ENCODE data around the gene C22orf31.

The C22orf31 gene

DNA sequence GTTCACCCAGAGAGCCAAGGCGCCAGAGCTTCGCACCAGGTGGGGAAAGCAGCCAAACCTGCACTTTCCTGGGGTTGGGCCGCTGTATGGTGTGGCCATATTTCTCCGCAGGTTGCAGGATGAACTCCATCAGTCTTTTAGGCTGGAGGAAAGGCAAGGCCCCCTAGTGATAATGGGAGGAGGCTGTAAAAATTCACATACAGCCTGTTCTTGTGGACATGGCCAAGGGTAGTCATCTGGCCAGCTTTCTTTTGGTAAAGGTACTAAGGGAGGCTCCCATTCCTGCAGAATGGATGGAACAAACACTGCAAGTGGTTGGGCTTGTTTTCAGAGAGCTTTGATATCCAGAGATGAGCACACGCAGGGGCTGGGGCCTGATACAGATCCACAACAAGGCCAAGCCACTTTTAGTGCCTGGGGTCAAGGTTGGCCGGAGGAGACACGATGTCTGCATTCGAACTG, 29.6 kb downstream of the C22orf31 start:
- TF ChIP-seq GATA2 (IDR thresholded peaks at IDR 0.05; ENCODE audit: low read depth, low read length) (no peak), GATA3 (IDR thresholded peaks at IDR 0.05; ENCODE audit: low read depth, low read length) (no peak)

DNA sequence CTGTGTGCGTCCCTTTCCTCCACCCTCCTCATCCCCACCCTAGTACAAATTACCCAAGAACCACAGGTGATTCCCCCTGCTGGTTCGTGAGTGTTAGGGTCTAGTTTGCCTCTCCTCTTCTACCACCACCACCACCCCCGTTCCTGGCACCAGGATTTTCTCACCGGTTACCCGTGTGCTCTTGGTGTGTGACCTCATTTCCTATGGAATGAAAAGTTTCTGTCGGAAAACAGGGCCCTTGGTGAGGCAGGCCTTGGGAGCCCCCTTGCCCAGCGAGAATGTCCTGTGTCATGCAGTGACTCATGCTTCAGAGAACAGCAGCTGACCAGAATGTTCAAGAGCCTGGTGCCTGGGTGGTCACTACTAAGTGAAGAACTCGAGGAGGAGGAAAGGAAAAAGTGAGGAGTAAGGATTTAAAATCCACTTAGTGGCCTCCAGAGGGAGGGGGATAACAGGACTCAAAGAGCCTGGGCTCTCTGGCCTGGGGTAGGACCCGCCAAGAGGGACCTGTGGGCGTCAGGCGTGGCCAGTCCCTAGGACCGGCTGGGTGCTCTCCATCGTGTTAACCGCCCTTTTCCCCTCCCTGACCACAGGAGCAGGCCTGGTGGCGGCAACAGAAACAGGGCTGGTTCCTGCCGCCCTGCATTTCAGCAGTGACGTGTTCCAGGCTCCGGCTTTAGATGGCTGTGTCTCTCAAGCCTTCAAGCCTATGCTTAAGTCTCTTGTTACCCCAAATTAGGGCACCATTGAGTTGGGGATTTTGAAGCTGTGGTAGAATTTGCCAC, 30.2 kb downstream of the C22orf31 start:
- no peak for TF ChIP-seq GATA2 (IDR thresholded peaks at IDR 0.05; ENCODE audit: low read depth, low read length)
- no peak for TF ChIP-seq GATA3 (IDR thresholded peaks at IDR 0.05; ENCODE audit: low read depth, low read length)

DNA sequence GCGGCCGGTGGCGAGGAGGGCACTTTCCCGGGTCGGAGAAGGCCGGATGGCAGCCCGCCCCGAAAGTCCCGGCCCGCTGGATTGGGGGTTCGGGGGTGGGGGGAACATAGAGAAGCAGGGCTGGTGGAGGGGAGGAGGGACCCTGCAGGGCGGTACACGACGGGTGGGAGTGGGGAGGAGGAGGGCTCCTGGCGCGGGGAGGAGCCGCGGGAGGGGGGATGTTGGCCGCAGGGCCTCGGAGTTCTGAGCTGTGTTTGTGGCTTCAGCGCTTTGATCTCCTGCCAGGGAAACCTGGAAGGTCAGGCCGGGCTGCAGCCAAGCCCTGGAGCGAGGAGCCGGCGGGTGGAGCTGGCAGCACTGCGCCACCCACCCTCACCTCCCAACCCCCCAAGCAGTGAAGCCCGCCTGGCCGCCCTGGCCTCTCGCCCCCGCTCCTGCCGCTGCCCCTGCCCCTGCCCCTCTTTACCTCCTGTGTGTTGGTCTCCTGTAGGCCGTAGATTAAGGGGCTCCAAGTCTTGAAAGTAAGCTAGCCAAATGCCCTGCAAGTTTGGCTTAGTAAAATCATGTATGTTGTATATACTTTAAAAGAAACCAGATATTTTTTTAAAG, 30.9 kb downstream of the C22orf31 start:
- no peak for TF ChIP-seq GATA2 (IDR thresholded peaks at IDR 0.05; ENCODE audit: low read depth, low read length)
- no peak for TF ChIP-seq GATA3 (IDR thresholded peaks at IDR 0.05; ENCODE audit: low read depth, low read length)

DNA sequence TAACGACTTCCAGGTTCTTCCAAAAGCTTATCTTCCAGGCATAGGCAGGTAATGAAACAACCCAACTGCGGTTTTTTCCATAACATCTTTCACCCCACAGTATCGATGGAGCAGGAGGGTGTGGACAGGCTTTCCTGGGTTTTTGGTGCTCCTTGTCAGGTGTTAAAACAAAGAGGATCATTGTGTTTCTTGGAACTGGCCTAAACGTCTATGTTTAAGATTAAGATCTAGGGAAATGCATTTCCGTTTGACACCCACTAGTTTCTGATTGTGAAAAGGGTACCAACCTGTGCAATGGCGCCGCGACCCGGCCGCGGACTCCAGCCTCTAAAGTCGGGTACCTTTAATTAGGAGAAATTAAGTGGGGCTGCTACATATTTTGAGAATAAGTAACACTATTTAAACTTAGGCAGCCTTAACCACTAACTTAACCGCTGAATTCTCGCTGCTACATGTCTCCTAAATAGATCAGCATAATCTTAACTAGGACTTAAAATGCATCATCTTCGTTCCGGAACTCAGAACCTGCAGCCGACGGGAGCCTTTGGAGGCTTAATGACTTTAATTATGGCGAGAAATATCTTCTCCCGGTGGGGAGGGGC, 31.5 kb downstream of the C22orf31 start:
- no peak for TF ChIP-seq GATA3 (IDR thresholded peaks at IDR 0.05; ENCODE audit: low read depth, low read length)
- peak; percentile 25; the same call in 1 of the 2 replicates for TF ChIP-seq GATA2 (IDR thresholded peaks at IDR 0.05; ENCODE audit: low read depth, low read length)

DNA sequence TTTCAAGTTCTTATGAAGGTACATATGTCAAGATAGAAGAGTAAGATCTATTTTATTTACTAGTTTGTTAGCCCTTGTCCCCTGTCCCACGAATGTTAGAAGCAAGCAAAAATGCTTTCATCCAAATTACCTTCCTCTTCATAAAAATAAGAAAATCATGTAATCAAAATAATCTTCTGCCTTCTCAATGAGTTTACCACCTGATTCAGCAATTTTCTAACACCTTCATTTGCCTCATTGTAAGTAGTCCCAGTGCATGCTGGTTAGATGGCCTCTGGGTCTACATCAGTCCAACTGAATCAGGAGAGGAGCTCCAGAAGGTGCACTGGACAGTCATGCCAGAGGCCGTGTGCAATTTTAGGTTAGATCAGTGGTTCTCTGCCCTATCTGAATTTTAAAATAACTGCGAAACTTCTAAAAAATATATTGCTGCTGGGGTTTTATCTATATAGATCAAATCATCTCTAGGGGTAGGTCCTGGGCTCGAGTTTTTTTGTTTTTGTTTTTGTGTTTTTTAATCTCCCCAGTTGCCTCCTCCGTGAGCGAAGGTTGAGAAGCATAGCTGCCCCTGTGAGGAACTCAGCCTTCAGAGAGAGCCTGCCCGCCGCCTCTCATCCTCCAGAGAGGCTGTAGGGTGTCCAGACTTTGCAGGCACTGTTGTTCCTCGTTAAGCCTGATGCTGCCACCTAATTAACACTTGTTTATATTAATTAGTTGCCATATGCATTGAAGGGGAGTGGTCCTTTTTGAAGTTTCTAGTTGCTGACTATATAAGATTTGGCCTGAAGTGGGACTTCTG, 32.2 kb downstream of the C22orf31 start:
- TF ChIP-seq GATA3 (IDR thresholded peaks at IDR 0.05; ENCODE audit: low read depth, low read length), result no peak
- TF ChIP-seq GATA2 (IDR thresholded peaks at IDR 0.05; ENCODE audit: low read depth, low read length), result no peak

DNA sequence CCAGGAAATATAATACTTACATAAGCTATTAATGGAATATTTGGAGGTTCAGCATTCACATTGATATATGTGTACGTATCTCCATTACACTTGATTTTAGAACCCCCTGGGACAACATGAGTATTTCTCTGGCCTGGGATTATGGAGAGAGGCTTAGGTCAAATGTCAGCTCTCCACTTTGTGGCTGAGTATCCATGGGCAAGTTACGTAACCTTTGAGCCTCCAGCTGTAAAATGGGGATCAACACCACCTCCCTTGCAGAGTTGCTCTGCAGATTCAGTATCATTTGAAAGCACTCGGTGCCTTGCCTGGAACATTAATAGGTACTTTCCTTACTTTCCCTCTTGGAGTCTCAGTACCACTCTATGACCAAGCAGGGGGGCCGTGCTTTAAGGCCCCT, 33.2 kb downstream of the C22orf31 start:
- TF ChIP-seq GATA3 (IDR thresholded peaks at IDR 0.05; ENCODE audit: low read depth, low read length), result no peak
- TF ChIP-seq GATA2 (IDR thresholded peaks at IDR 0.05; ENCODE audit: low read depth, low read length), result no peak

DNA sequence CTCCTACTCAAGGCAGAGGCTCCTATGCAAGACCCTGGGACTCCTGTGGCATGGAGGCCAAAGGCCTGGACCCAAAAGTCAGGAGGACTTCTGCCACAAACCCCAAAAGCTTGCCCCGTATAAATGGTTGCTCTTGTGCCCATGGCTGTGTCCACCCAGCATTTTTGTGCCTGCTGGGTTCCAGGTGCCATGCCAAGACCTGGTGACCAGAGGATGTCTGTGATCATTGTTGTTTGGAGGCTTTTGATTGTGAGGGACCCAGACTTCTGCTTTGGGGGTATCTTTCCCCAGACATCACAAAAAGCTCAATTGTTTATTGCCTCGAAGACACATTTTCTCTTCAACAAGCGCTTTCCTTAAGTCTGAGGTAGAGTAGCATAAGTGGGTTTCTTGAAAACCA, 35.1 kb downstream of the C22orf31 start:
- TF ChIP-seq GATA2 (IDR thresholded peaks at IDR 0.05; ENCODE audit: low read depth, low read length) (no peak), GATA3 (IDR thresholded peaks at IDR 0.05; ENCODE audit: low read depth, low read length) (no peak)

DNA sequence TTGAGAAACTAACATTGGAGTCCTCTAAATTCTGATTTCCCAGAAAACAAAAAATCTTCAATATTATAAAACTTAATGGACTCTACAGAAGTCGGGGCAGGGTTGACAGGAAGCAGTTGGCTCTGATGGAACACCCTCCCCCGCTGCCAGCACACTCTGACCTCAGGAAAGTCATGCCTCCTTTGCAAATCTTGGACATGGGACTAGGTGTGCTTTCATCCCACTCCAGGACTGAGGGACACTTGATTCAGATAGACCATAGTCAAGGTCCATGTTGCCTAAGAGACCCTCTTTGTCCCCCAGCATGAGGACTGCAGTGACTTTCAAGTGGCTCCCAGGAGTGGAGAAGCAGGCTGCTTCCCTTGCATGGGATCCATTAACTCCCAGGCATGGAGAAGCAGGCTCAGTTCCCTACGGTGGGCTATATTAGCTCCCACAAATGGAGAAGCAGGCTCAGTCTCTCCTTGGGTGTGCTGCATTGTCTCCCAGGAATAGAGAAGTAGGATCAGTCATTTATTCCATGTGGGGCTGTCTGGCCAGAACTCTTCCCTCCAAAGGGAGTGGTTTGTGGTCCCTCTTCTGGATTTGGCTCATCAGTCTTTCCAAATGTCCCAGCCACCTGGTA, 38.3 kb downstream of the C22orf31 start:
- TF ChIP-seq GATA3 (IDR thresholded peaks at IDR 0.05; ENCODE audit: low read depth, low read length), result no peak

DNA sequence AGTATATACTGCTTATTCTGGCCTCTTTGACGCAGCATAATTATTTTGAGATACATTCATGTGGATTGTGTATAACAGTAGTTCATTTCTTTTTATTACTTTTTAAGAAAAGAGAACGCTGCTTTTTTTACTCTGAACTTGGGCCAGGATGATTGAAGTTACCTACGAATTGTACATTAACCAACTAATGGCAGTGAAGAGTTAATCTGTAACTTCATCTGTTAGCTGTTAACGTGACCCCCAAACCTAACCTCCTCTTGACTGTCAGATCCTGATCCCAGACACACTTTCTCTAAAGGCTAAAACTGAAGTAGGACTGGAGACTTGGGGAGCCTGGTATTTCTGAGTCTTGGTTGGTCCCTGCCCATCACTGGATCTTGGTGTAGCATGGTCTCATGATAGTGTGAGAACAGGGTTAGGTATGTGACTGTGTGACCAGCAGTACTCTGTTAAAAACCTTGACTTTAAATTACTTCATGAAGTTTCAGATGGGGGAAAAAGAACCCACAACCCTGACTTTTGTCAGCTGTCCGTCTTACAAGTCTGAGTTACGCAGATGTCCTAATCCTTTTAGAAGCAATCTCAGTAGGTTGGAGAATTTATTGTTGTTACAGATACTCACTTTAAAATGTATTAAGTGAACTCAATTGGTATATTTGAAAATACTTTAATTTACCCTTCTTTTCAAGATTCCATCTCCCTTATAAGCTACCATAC, 39.4 kb downstream of the C22orf31 start:
- TF ChIP-seq GATA2 (IDR thresholded peaks at IDR 0.05; ENCODE audit: low read depth, low read length) (no peak), GATA3 (IDR thresholded peaks at IDR 0.05; ENCODE audit: low read depth, low read length) (no peak)

DNA sequence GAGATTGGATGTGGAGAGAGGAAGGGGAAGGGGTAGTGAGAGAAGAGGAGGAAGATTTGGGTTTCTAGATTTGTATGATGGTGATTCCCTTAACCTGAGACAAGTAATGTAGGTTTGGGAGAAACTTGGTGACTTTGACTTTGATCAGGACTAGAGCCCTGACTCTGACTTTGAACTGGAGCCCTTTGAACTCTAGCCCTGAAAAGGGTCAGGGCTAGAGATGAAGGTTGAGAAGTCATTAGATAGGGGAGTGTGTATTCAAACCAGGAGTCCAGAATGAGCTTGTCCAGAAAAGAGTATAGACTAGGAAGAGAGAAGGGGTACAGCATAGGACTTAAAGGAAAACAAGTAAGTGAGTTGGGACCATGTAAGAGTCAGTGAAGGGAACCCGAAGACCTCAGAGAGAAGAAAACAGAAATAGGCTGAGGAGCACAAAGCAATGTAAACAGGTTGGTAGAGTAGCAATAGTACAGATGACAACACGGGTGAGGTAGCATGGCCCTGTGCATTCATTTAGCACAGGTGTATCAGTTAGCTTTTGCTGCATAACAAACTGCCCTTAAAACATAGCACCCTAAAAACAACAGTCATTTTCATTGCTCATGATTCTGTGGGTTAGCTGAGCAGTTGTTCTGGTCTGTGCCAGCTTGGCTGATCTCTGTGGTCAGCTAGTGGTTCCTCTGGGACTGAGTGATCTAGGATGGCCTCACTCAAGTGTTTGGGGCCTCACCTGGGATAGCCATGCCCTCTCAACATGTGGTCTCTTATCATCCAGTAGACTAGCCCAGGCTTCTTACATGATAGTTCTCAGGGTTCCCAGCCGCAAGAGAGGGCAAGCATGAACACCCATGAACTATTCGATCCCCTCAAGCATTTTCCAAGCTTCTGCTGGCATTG, 43.1 kb downstream of the C22orf31 start:
- TF ChIP-seq GATA3 (IDR thresholded peaks at IDR 0.05; ENCODE audit: low read depth, low read length), result no peak
- TF ChIP-seq GATA2 (IDR thresholded peaks at IDR 0.05; ENCODE audit: low read depth, low read length), result no peak

DNA sequence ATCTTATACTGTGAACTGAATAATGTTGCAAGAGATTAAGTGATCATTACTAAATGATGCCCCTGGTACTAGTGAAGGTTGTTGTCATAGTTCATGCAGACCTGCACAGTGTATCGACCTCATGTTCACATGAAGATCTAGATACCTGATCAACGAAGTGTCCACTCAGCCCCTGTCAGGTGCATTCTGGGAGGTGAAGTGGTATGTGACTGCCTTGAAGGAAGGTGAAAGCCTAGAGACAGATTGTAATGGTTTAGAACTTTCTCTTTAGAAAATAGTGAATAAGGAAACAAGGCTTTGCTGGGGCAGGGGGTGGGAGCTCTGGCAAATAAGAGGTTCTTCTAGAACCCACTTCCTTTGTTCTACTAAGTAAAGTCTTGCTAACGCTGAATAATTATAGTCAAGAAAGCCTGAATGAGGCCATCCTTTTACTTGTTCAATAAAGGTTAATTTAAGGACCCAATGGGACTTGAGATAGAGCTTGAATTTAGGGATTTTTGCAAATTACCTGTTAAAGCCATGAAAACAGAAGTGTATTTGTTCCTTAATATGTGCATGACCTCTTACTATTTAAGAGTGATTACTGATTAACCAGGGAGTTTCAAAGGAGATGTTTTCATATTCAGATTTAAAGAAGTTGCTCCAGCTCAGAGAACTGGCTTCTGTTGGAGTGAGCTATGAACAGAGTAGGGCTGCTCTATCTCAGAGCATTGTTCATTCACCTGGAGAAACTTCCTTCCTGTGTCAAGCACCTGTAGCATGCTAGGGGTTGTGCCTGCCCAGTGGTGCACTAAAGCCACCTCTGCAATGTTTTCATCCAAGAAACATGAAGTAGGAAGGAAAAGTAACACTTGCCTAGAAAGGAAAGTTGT, 45.3 kb downstream of the C22orf31 start:
- TF ChIP-seq GATA3 (IDR thresholded peaks at IDR 0.05; ENCODE audit: low read depth, low read length) (no peak), GATA2 (IDR thresholded peaks at IDR 0.05; ENCODE audit: low read depth, low read length) (no peak)
